ENCODE measurements around the gene RREB1.
A peak's percentile ranks its signal among the peaks of the same experiment; 100 is the strongest.

RREB1 gene

DNA sequence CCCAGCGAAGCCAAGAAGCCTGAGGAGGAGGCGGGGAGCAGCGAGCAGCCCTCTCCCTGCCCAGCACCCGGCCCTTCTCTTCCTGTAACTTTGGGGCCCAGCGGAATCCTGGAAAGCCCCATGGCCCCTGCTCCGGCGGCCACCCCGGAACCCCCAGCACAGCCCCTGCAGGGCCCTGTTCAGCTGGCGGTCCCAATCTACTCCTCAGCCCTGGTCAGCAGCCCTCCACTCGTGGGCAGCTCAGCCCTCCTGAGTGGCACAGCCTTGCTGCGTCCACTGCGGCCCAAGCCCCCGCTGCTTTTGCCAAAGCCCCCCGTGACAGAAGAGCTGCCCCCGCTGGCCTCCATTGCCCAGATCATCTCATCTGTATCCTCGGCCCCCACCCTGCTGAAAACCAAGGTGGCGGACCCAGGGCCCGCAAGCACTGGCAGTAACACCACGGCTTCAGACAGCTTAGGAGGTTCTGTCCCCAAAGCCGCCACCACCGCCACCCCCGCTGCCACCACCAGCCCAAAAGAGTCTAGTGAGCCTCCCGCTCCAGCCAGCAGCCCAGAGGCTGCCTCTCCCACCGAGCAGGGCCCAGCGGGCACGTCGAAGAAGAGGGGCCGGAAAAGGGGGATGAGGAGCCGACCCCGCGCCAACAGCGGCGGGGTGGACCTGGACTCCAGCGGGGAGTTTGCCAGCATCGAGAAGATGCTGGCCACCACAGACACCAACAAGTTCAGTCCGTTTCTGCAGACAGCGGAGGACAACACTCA lies 123.4 kb downstream of the RREB1 start:
- TF ChIP-seq, protein P1, sequence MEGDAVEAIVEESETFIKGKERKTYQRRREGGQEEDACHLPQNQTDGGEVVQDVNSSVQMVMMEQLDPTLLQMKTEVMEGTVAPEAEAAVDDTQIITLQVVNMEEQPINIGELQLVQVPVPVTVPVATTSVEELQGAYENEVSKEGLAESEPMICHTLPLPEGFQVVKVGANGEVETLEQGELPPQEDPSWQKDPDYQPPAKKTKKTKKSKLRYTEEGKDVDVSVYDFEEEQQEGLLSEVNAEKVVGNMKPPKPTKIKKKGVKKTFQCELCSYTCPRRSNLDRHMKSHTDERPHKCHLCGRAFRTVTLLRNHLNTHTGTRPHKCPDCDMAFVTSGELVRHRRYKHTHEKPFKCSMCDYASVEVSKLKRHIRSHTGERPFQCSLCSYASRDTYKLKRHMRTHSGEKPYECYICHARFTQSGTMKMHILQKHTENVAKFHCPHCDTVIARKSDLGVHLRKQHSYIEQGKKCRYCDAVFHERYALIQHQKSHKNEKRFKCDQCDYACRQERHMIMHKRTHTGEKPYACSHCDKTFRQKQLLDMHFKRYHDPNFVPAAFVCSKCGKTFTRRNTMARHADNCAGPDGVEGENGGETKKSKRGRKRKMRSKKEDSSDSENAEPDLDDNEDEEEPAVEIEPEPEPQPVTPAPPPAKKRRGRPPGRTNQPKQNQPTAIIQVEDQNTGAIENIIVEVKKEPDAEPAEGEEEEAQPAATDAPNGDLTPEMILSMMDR (conservative IDR thresholded peaks at IDR 0.05), result no peak

DNA sequence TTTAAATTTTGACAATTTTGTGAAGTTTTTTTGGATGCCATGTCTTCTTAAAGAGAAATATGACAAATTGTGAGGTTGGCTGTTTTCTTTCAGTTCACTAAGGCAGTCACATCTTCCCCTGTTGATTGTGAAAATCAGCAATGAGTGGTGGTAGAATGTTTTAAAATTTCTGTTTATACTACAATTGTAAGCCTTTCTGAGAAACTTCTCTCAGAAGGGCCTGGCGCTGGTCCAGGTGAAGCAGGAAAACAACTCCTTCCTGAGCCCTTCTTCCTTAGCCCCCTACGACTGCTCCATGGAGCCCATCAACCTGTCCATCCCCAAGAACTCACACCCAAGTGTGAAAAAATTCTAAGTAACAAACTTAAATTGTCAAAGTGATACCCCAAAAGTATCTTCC lies 124.6 kb downstream of the RREB1 start:
- H3K27ac ChIP-seq, result no peak overlapping the region
- TF ChIP-seq, protein P1 (conservative IDR thresholded peaks at IDR 0.05), result no peak

More for the DNA sequence above, 123.4 kb downstream of the RREB1 start:
- H3K27ac ChIP-seq, result no peak overlapping the region

DNA sequence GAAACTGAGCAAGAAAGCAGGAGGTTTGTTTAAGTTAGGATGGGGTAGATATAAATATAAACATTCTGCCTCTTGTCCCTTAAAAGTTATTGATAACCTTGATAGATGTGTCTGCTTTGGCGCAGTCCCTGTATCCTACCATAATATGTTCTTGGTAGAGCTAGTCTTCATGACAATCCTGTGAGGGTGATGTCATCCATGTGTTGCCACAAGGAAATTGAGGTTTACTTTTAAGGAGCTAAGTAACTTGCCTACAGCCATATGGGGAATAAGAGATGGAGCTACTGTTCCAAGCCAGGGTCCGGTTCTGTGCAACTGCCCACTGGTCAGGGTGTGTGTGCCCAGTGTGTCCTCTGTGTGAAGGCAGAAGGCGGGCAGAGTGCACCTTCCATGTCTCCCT lies 126.8 kb downstream of the RREB1 start:
- TF ChIP-seq, protein P1 (conservative IDR thresholded peaks at IDR 0.05), result no peak
- H3K27ac ChIP-seq, result peak overlapping the region; percentile 76

DNA sequence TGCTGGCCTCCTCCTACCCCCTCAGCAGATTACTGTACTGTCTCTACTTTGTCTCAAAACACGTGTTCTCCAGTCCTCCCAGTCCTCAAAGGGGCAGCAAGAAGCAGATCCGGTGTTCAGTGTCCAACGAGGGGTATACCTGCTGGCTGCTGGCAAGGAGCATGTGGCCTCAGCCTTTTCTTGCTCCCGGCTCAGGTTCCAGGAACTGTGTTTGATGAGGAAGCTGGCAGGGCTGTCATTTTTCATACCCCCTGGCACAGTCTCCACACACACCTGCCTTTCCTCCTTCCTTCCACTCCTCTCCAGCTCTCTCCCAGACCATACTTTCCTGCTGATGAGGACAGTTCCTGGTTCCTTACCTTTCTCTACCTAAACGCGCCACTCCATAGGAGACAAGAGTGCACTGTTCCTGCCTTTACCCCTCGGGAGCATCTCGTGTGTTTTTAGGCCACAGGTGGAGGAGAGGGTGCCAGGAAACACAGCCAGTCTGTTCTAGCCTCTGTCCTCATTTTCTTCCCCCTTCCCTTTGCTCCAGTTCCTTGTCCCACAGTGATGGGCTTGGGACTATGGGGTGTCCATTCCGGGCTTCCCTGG lies 128.0 kb downstream of the RREB1 start:
- peak overlapping the region; percentile 76 for H3K27ac ChIP-seq
- TF ChIP-seq, protein P1 (conservative IDR thresholded peaks at IDR 0.05), result no peak

DNA sequence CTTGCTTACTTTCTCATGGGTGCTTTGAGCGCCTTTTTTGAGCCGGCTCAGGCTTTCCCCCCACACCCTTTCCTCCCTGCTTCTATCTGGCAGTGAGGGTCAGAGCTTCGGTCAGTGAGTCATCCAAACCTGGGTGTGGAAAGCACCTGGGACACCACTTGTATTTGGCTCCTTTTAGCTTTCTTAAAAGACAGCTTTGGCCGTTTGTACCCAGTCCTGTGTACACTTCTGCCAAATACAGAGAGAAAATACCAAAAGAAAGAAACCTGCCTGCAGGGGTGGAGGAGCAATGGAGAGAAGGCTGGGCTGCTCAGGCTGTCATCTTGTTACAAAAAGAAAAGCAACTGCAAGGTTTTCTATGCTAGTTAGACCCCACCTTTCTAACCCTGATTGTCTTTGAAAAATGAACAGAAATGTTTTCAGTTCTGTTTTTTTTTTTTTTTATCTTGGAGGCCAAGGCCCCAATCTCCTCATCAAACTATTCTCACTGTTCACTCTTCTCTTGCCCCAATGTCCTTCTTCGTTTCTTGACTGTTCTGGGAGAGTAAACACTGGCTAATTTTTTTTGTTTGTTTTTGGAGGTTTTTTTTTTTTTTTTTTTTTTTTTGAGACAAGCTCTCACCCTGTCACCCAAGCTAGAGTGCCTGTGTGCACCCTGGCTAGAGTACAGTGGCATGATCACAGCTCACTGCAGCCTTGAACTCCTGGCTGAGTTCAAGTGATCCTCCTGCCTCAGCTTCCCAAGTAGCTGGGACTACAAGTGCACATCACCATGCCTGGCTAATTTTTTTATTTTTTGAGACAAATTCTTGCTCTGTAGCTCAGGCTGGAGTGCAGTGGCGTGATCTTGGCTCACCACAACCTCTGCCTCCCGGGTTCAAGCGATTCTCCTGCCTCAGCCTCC lies 128.8 kb downstream of the RREB1 start:
- TF ChIP-seq, protein P1 (conservative IDR thresholded peaks at IDR 0.05), result no peak
- peak overlapping the region; percentile 76 for H3K27ac ChIP-seq

DNA sequence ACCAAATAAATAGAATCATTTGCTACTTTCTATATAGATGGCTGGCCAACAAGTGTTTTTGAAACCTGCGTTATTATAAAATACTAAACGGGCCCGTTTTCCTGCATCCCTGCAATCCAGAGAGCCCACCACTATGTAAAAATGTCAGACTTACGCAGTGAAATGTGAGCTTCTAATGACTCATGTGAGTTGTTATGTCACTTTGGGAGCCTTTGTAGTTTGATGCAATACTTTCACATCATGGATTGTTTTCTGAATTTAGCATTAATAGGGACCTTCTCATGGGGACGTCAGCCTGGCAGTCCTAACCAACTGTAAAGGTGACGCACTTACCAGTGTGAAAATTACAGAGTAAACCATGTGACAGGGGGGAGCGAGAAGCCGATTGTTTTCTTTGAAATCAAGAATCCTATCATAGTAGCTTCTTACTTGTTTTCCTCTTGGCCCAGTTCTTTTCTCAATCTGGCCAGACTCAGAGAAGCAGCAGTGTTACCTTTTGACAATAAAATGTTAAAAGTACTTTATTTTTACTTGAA lies 130.0 kb downstream of the RREB1 start:
- TF ChIP-seq, protein P1 (conservative IDR thresholded peaks at IDR 0.05), result no peak
- peak overlapping the region; percentile 76; the same call in 1 of the 2 replicates for H3K27ac ChIP-seq

DNA sequence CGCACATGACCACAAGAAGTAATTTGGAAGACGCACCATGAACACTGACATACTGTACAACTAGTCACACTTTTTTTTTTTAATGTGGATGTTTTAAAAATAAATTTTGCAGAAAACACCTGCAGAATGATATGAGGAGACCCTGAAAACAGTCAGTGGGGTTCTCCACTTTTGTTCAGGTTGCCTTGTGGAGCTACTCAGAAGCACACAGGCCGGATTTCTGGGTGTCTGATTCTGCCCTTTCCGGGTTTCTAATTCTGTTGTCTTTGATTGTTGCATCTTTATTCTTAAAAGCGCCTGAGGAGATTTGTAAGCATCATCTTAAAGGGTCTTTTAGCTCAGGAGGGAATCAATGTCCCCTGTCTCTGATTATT lies 130.8 kb downstream of the RREB1 start:
- TF ChIP-seq, protein P1 (conservative IDR thresholded peaks at IDR 0.05), result no peak

More for the DNA sequence above, 130.8 kb downstream of the RREB1 start:
- no peak overlapping the region; the same call in 1 of the 2 replicates for H3K27ac ChIP-seq

Data from VCaP (cell line).